HCT116 (cell line): Measurements from ENCODE around the gene TTLL9. TPM values are rescaled to one million over a fixed set of nuclear protein-coding genes. Genes with fewer than 3 reads are reported as not detected.

ENCODE experiments used
- ATAC-seq: fragments of 200-7000 bp; cut with Tn5 transposase; 2 replicates; pipeline ENCODE4 v1.9.1; 2020; ENCODE audit warnings: mild to moderate bottlenecking, moderate library complexity
- BruUV-seq: library from RNA; stranded (reverse); fragments of 400-500 nt; replicated peaks from 2 replicates; lab custom pipeline; 2021; lab: Mats Ljungman, UMichigan
- CTCF ChIA-PET: fragments of 300-600 bp; sonication (Branson Sonifier 250); formaldehyde crosslinking; loops from one replicate; lab custom pipeline; 2021; ENCODE audit warnings: antibody characterized with exemption; lab: Charles Lee
- POLR2A ChIA-PET: fragments of 300-600, 350-600 bp; sonication (Branson Sonifier 250); formaldehyde crosslinking; loops from one replicate; lab custom pipeline; 2021; ENCODE audit warnings: antibody characterized with exemption; lab: Charles Lee
- RAD21 ChIA-PET, 2 experiments: fragments of 300-600 bp; sonication (Branson Sonifier 250); formaldehyde crosslinking; loops; one replicate each; lab custom pipeline; 2023; ENCODE audit warnings: low total read pairs in 2 of 2; ENCODE audit not compliant: uncharacterized antibody in 2 of 2, unreplicated experiment in 2 of 2, low non-redundant PET in 1 of 2; lab: Charles Lee
- DNase-seq: peaks from one replicate; pipeline ENCODE4 v3.0.0-alpha.2; 2010; ENCODE audit warnings: low read depth, low spot score
- H2AFZ ChIP-seq: fragments of 200-600 bp; shearing (Covaris generic), sonication (generic); 2 replicates; pipeline ENCODE4 v1.6.1; 2017; ENCODE audit warnings: low read depth, mixed run types, mixed read lengths, antibody characterized with exemption, low read length; ENCODE audit not compliant: poor library complexity, severe bottlenecking
- H3K27ac ChIP-seq: 2 replicates; pipeline ENCODE4 v1.5.1; 2012; ENCODE audit warnings: low read depth, low read length
- H3K27me3 ChIP-seq: fragments of 200-600 bp; sonication (generic); 2 replicates; pipeline ENCODE4 v1.6.1; 2016; ENCODE audit warnings: mixed run types, low read length, mixed read lengths; ENCODE audit not compliant: insufficient read depth
- H3K36me3 ChIP-seq, 2 experiments: fragments of 200-500 bp in 1 of 2; fragments of 200-600 bp in 1 of 2; sonication (Bioruptor generic) in 1 of 2; sonication (generic) in 1 of 2; 2 replicates each; pipeline versions ENCODE4 v1.5.1 to v1.6.1; 2014 to 2016; ENCODE audit warnings: low read length in 2 of 2, inconsistent platforms in 1 of 2, mixed read lengths in 1 of 2, mixed run types in 1 of 2; ENCODE audit not compliant: insufficient read depth in 2 of 2, control insufficient read depth in 1 of 2
- H3K4me1 ChIP-seq, 2 experiments: fragments of 200-600 bp in 1 of 2; sonication (generic) in 1 of 2; 2 replicates each; pipeline versions ENCODE4 v1.5.1 to v1.6.1; 2012 to 2017; ENCODE audit warnings: low read length in 2 of 2, inconsistent platforms in 1 of 2, mild to moderate bottlenecking in 1 of 2, mixed read lengths in 1 of 2, mixed run types in 1 of 2, moderate library complexity in 1 of 2; ENCODE audit not compliant: insufficient read depth in 2 of 2, control insufficient read depth in 1 of 2
- H3K4me2 ChIP-seq: fragments of 200-600 bp; sonication (generic); 2 replicates; pipeline ENCODE4 v1.6.1; 2017; ENCODE audit warnings: mixed run types, low read length, mixed read lengths
- H3K4me3 ChIP-seq, 2 experiments: fragments of 200-600 bp in 1 of 2; sonication (generic) in 1 of 2; replicated peaks in 1 of 2; 2 replicates each; pipeline ENCODE4 v1.5.1; 2011 to 2016; ENCODE audit warnings: low read length in 2 of 2, control low read depth in 1 of 2, low read depth in 1 of 2, mild to moderate bottlenecking in 1 of 2, mixed read lengths in 1 of 2, mixed run types in 1 of 2
- H3K79me2 ChIP-seq: fragments of 200-600 bp; sonication (generic); 2 replicates; pipeline ENCODE4 v1.6.1; 2017; ENCODE audit warnings: mild to moderate bottlenecking, mixed run types, low read length, moderate library complexity, mixed read lengths; ENCODE audit not compliant: insufficient read depth
- H3K9ac ChIP-seq: fragments of 200-600 bp; sonication (generic); 2 replicates; pipeline ENCODE4 v1.6.1; 2016; ENCODE audit warnings: low read length, mixed read lengths
- H3K9me2 ChIP-seq: fragments of 200-600 bp; sonication (generic), shearing (Covaris generic); 2 replicates; pipeline ENCODE4 v1.6.1; 2017; ENCODE audit warnings: mixed run types, mild to moderate bottlenecking, moderate library complexity; ENCODE audit not compliant: insufficient read depth
- H3K9me3 ChIP-seq, 2 experiments: fragments of 200-500 bp in 1 of 2; fragments of 200-600 bp in 1 of 2; sonication (Bioruptor generic) in 1 of 2; sonication (generic) in 1 of 2; 2 replicates each; pipeline ENCODE4 v1.6.1; 2014 to 2017; ENCODE audit warnings: low read length in 2 of 2, mixed read lengths in 2 of 2, inconsistent platforms in 1 of 2, low read depth in 1 of 2, mild to moderate bottlenecking in 1 of 2, mixed run types in 1 of 2, moderate library complexity in 1 of 2; ENCODE audit not compliant: control insufficient read depth in 1 of 2, insufficient read depth in 1 of 2
- H4K20me1 ChIP-seq: fragments of 200-600 bp; sonication (generic), shearing (Covaris generic); 2 replicates; pipeline ENCODE4 v1.6.1; 2017; ENCODE audit warnings: mixed run types, mild to moderate bottlenecking, moderate library complexity; ENCODE audit not compliant: insufficient read depth
- ATF3 ChIP-seq: IDR thresholded peaks from 2 replicates; pipeline ENCODE4 v1.6.1; 2012
- CEBPB ChIP-seq: IDR thresholded peaks from 2 replicates; pipeline ENCODE4 v1.6.1; 2012; ENCODE audit warnings: low read depth
- CTCF ChIP-seq, 3 experiments: fragments of 200-600 bp in 1 of 3; sonication (generic) in 1 of 3; IDR thresholded peaks in 2 of 3; conservative IDR thresholded peaks in 1 of 3; 2 replicates each; pipeline ENCODE4 v1.5.1; 2012 to 2017; ENCODE audit warnings: low read depth in 2 of 3, low read length in 2 of 3, antibody characterized with exemption in 1 of 3, borderline replicate concordance in 1 of 3, control low read depth in 1 of 3, mild to moderate bottlenecking in 1 of 3, mixed read lengths in 1 of 3, mixed run types in 1 of 3, moderate library complexity in 1 of 3; ENCODE audit not compliant: insufficient read depth in 1 of 3
- RAD21 ChIP-seq: IDR thresholded peaks from 2 replicates; pipeline ENCODE4 v1.6.1; 2012; ENCODE audit warnings: low read depth, mild to moderate bottlenecking
- ZBTB33 ChIP-seq: IDR thresholded peaks from 2 replicates; pipeline ENCODE4 v1.6.1; 2011; ENCODE audit warnings: mild to moderate bottlenecking, low read length, moderate library complexity; ENCODE audit not compliant: insufficient replicate concordance; ENCODE audit errors: extremely low read depth
- ZFX ChIP-seq: fragments of 450-650 bp; IDR thresholded peaks from 2 replicates; pipeline ENCODE4 v1.6.1; 2017
- ZNF274 ChIP-seq: fragments of 200-500 bp; sonication (Bioruptor generic); IDR thresholded peaks from 2 replicates; pipeline ENCODE4 v1.6.1; 2014; ENCODE audit warnings: mild to moderate bottlenecking, low read depth, low read length, inconsistent platforms
- intact Hi-C: fragments of 100-400 bp; cut with micrococcal nuclease; formaldehyde crosslinking; loops from 2 replicates; pipeline ENCODE4 v1.10.0; 2022
- total RNA-seq: library from RNA; stranded (reverse); gene quantifications from one replicate; pipeline ENCODE4 v1.2.1, GENCODE V29; 2021; ENCODE audit not compliant: unreplicated experiment

Gene TTLL9
- total RNA-seq, 1 experiment from 2014 or later: not detected

DNA sequence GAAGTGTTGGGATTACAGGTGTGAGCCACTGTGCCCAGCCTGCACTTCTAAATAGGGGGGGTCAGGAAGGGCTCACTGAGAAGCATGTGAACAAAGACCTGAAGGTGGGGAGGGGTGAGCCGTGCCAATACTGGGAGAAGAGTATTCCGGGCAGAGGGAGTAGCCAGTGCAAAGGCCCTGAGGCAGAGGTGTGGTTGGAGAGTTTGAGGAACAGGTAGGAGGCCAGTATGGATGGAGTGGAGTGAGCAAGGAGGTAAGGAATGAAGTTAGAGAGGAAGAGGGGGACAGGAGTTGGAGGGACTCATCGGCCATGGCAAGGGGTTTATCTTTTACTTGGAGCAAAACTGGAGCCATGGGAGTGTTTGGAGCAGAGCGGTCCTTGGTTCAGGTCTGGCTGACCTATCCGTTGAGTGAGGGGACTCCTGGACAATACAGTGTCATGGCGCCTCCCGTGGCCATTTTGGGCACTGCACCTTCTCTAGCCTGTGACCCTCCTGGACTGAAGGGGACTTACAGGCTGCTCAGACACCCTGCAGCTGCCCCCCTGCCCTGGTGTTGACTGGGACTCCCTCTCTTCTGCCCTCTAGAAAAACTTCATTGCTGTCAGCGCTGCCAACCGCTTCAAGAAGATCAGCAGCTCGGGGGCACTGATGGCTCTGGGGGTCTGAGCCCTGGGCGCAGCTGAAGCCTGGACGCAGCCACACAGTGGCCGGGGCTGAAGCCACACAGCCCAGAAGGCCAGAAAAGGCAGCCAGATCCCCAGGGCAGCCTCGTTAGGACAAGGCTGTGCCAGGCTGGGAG, 37.1 kb upstream of the TTLL9 start:
- no peak overlapping the region for H3K9ac ChIP-seq
- peak; percentile 69 for ATAC-seq
- no peak overlapping the region for H2AFZ ChIP-seq
- H3K27me3 ChIP-seq: no peaks in the 10 kb centered on the region
- no peak overlapping the region for H3K4me2 ChIP-seq
- POLR2A ChIA-PET: no interaction called here
- no peaks in the 10 kb centered on the region for H3K9me2 ChIP-seq
- TF ChIP-seq ZFX: no peak
- peak; percentile 54 for TF ChIP-seq RAD21
- TF ChIP-seq CTCF (IDR thresholded peaks at IDR 0.05 in 2 of 3, conservative IDR thresholded peaks at IDR 0.05 in 1 of 3; ENCODE audit: borderline replicate concordance in 1 of 3, insufficient read depth in 1 of 3, low read depth in 2 of 3, low read length in 2 of 3): peak; percentile 25 to 97 (median 92); a peak in 4 of 6 replicates
- no peak overlapping the region for H3K4me3 ChIP-seq
- RAD21 ChIA-PET: interaction anchor here (0.6 to 0.7 kb wide), 2 partner anchors 10 to 276 kb away, joined by 3 to 7 read pairs; no protein-coding TSS in a partner anchor
- no peaks in the 10 kb centered on the region for H4K20me1 ChIP-seq
- BruUV-seq: no TSS peak
- DNase-seq: peak; percentile 36
- H3K9me3 ChIP-seq: no peaks in the 10 kb centered on the region
- intact Hi-C loops: no loop called here
- no peaks in the 10 kb centered on the region for H3K36me3 ChIP-seq
- H3K4me1 ChIP-seq: peaks cover 15 to 36% of the 10 kb centered on the region in 2 experiments
- no peak overlapping the region for H3K27ac ChIP-seq
- H3K79me2 ChIP-seq: no peaks in the 10 kb centered on the region
- CTCF ChIA-PET: interaction anchor here (0.9 to 1.8 kb wide), 3 partner anchors 10 to 258 kb away, joined by 3 to 5 read pairs (median 3); no protein-coding TSS in a partner anchor

GRCh38 chr20:31833931-31834521, 36.4 kb upstream of the TTLL9 start:
- no peaks in the 10 kb centered on the region for H3K9me2 ChIP-seq
- ATAC-seq (no peak), DNase-seq (no peak)
- H3K9ac ChIP-seq: no peak overlapping the region
- no peak for TF ChIP-seq ZNF274
- TF ChIP-seq CEBPB: no peak
- no peak for TF ChIP-seq ATF3
- no peak for TF ChIP-seq ZBTB33
- H4K20me1 ChIP-seq: no peaks in the 10 kb centered on the region
- no peak overlapping the region for H3K4me3 ChIP-seq
- ChIA-PET CTCF (interaction anchor here (0.8 to 1.8 kb wide), 4 partner anchors 11 to 257 kb away, joined by 3 to 5 read pairs (median 4); no protein-coding TSS in a partner anchor), RAD21 (interaction anchor here in 1 of 2 experiments (0.6 kb wide), 1 partner anchor 277 kb away, joined by 7 read pairs; no protein-coding TSS in a partner anchor), POLR2A (no interaction called here)
- no peaks in the 10 kb centered on the region for H3K27me3 ChIP-seq
- intact Hi-C loops: no loop called here
- H2AFZ ChIP-seq: no peak overlapping the region
- H3K4me1 ChIP-seq: peaks cover 15 to 40% of the 10 kb centered on the region in 2 experiments
- no peaks in the 10 kb centered on the region for H3K79me2 ChIP-seq
- H3K27ac ChIP-seq: no peak overlapping the region
- no peaks in the 10 kb centered on the region for H3K9me3 ChIP-seq
- H3K36me3 ChIP-seq: no peaks in the 10 kb centered on the region
- H3K4me2 ChIP-seq: no peak overlapping the region
- BruUV-seq: no TSS peak
